ENCODE data around the gene SOHLH1.

The SOHLH1 gene

GRCh38 chr9:135657416-135657815, 41.9 kb downstream of the SOHLH1 start:
- Histone ChIP-seq H3K27ac (ENCODE audit: low read depth, low read length) (no peak overlapping the region), H3K9me2 (replicated peaks; ENCODE audit: insufficient read depth, low read length) (no peaks in the 10 kb centered on the region), H3K9ac (ENCODE audit: low read length) (no peak overlapping the region), H3K4me3 (ENCODE audit: insufficient read depth, low read length, poor library complexity, severe bottlenecking) (no peak overlapping the region), H2AFZ (ENCODE audit: low read depth, low read length, severe bottlenecking) (no peak overlapping the region), H3K79me2 (ENCODE audit: insufficient read depth, low read length) (no peaks in the 10 kb centered on the region), H3K27me3 (ENCODE audit: low read length) (no peaks in the 10 kb centered on the region), H3K9me3 (ENCODE audit: insufficient read depth, low read length) (no peaks in the 10 kb centered on the region), H3F3A (ENCODE audit: insufficient read depth) (no peaks in the 10 kb centered on the region), H4K20me1 (ENCODE audit: low read depth, low read length) (no peaks in the 10 kb centered on the region), H3K4me2 (ENCODE audit: low read depth, low read length, poor library complexity, severe bottlenecking) (no peak overlapping the region), H3K36me3 (ENCODE audit: low read length) (no peaks in the 10 kb centered on the region)
- TF ChIP-seq CTCF (IDR thresholded peaks at IDR 0.05; ENCODE audit: insufficient read depth, low read length, poor library complexity, severe bottlenecking) (no peak), EZH2phosphoT487 (conservative IDR thresholded peaks at IDR 0.05; ENCODE audit: low read length) (no peak)

GRCh38 chr9:135655317-135655716, 44.0 kb downstream of the SOHLH1 start:
- Histone ChIP-seq H3K27ac (ENCODE audit: low read depth, low read length) (no peak overlapping the region), H3K9ac (ENCODE audit: low read length) (no peak overlapping the region), H3F3A (ENCODE audit: insufficient read depth) (no peaks in the 10 kb centered on the region), H3K9me3 (ENCODE audit: insufficient read depth, low read length) (no peaks in the 10 kb centered on the region; the same call in 1 of the 2 replicates), H3K79me2 (ENCODE audit: insufficient read depth, low read length) (no peaks in the 10 kb centered on the region), H3K27me3 (ENCODE audit: low read length) (no peaks in the 10 kb centered on the region), H3K4me2 (ENCODE audit: low read depth, low read length, poor library complexity, severe bottlenecking) (no peak overlapping the region), H4K20me1 (ENCODE audit: low read depth, low read length) (no peaks in the 10 kb centered on the region), H3K4me3 (ENCODE audit: insufficient read depth, low read length, poor library complexity, severe bottlenecking) (no peak overlapping the region), H3K9me2 (replicated peaks; ENCODE audit: insufficient read depth, low read length) (no peaks in the 10 kb centered on the region), H2AFZ (ENCODE audit: low read depth, low read length, severe bottlenecking) (no peak overlapping the region), H3K36me3 (ENCODE audit: low read length) (no peaks in the 10 kb centered on the region)
- no peak for TF ChIP-seq EZH2phosphoT487 (conservative IDR thresholded peaks at IDR 0.05; ENCODE audit: low read length)
- TF ChIP-seq CTCF (IDR thresholded peaks at IDR 0.05; ENCODE audit: insufficient read depth, low read length, poor library complexity, severe bottlenecking): no peak

- H3K9ac ChIP-seq (ENCODE audit: low read length): no peak overlapping the region
- peaks cover 25% of the 10 kb centered on the region; the same call in 1 of the 2 replicates for H3K9me3 ChIP-seq (ENCODE audit: insufficient read depth, low read length)
- H2AFZ ChIP-seq (ENCODE audit: low read depth, low read length, severe bottlenecking): no peak overlapping the region
- H3K9me2 ChIP-seq (replicated peaks; ENCODE audit: insufficient read depth, low read length): no peaks in the 10 kb centered on the region
- no peaks in the 10 kb centered on the region for H3K36me3 ChIP-seq (ENCODE audit: low read length)
- TF ChIP-seq EZH2phosphoT487 (conservative IDR thresholded peaks at IDR 0.05; ENCODE audit: low read length) (no peak), CTCF (IDR thresholded peaks at IDR 0.05; ENCODE audit: insufficient read depth, low read length, poor library complexity, severe bottlenecking) (no peak)
- no peaks in the 10 kb centered on the region for H4K20me1 ChIP-seq (ENCODE audit: low read depth, low read length)
- H3F3A ChIP-seq (ENCODE audit: insufficient read depth): no peaks in the 10 kb centered on the region
- H3K79me2 ChIP-seq (ENCODE audit: insufficient read depth, low read length): no peaks in the 10 kb centered on the region
- H3K27me3 ChIP-seq (ENCODE audit: low read length): no peaks in the 10 kb centered on the region
- no peak overlapping the region for H3K27ac ChIP-seq (ENCODE audit: low read depth, low read length)
- no peak overlapping the region for H3K4me3 ChIP-seq (ENCODE audit: insufficient read depth, low read length, poor library complexity, severe bottlenecking)
- no peak overlapping the region for H3K4me2 ChIP-seq (ENCODE audit: low read depth, low read length, poor library complexity, severe bottlenecking)
Observed at GRCh38 chr9:135650408-135650807, 48.9 kb downstream of the SOHLH1 start.
